PC-3 (cell line): ENCODE results near the gene CCDC196. TPM values are rescaled to one million over a fixed set of nuclear protein-coding genes. Genes with fewer than 3 reads are reported as not detected.
A peak's percentile ranks its signal among the peaks of the same experiment; 100 is the strongest.

ENCODE experiments used
- ATAC-seq: fragments of 200-7000 bp; cut with Tn5 transposase; 2 replicates; pipeline ENCODE4 v1.9.1; 2020; ENCODE audit warnings: mild to moderate bottlenecking, moderate library complexity
- BruUV-seq: library from RNA; stranded (reverse); fragments of 400-500 nt; replicated peaks from 2 replicates; lab custom pipeline; 2021; lab: Mats Ljungman, UMichigan
- CTCF ChIA-PET: fragments of 300-600 bp; sonication (Branson Sonifier 250); formaldehyde crosslinking; loops from one replicate; lab custom pipeline; 2022; ENCODE audit warnings: antibody characterized with exemption; lab: Charles Lee
- POLR2A ChIA-PET: fragments of 300-600 bp; sonication (Branson Sonifier 250); formaldehyde crosslinking; loops from one replicate; lab custom pipeline; 2022; ENCODE audit warnings: antibody characterized with exemption; ENCODE audit not compliant: unreplicated experiment; lab: Charles Lee
- DNase-seq: peaks from one replicate; pipeline ENCODE4 v3.0.0-alpha.2; 2015
- H2AFZ ChIP-seq: fragments of 300-600 bp; sonication (generic); 2 replicates; pipeline ENCODE4 v1.6.0; 2016; ENCODE audit warnings: antibody characterized with exemption, low read length
- H3F3A ChIP-seq: fragments of 300-600 bp; sonication (generic); one replicate; pipeline ENCODE4 v1.6.0; 2017; ENCODE audit warnings: antibody characterized with exemption, low read length, control low read depth, mild to moderate bottlenecking; ENCODE audit not compliant: unreplicated experiment
- H3K27ac ChIP-seq: fragments of 300-600 bp; sonication (generic); 2 replicates; pipeline ENCODE4 v1.5.1; 2016; ENCODE audit warnings: mild to moderate bottlenecking, low read length
- H3K27me3 ChIP-seq: fragments of 300-600 bp; sonication (generic); 2 replicates; pipeline ENCODE4 v1.6.1; 2016; ENCODE audit warnings: low read length, mixed read lengths
- H3K36me3 ChIP-seq: fragments of 300-600 bp; sonication (generic); 2 replicates; pipeline ENCODE4 v1.6.1; 2016; ENCODE audit warnings: low read depth, mixed run types, low read length, mixed read lengths
- H3K4me1 ChIP-seq: fragments of 300-600 bp; sonication (generic); 2 replicates; pipeline ENCODE4 v1.5.1; 2016; ENCODE audit warnings: low read length; ENCODE audit not compliant: insufficient read depth
- H3K4me2 ChIP-seq: fragments of 300-600 bp; sonication (generic); 2 replicates; pipeline ENCODE4 v1.6.0; 2016; ENCODE audit warnings: low read length
- H3K4me3 ChIP-seq: fragments of 300-600 bp; sonication (generic); 2 replicates; pipeline ENCODE4 v1.5.1; 2016; ENCODE audit warnings: mild to moderate bottlenecking, low read length, mixed read lengths
- H3K79me2 ChIP-seq: fragments of 300-600 bp; sonication (generic); 2 replicates; pipeline ENCODE4 v1.6.1; 2017; ENCODE audit warnings: low read length, mixed read lengths
- H3K9ac ChIP-seq: fragments of 300-600 bp; sonication (generic); 2 replicates; pipeline ENCODE4 v1.6.0; 2016; ENCODE audit warnings: mild to moderate bottlenecking, low read length
- H3K9me2 ChIP-seq: fragments of 300-600 bp; sonication (generic); replicated peaks from 2 replicates; pipeline ENCODE4 v1.6.1; 2016; ENCODE audit warnings: mixed run types, low read length, mixed read lengths
- H3K9me3 ChIP-seq: fragments of 300-600 bp; sonication (generic); 2 replicates; pipeline ENCODE4 v1.6.1; 2016; ENCODE audit warnings: low read length, mixed read lengths
- H4K20me1 ChIP-seq: fragments of 300-600 bp; sonication (generic); 2 replicates; pipeline ENCODE4 v1.6.1; 2016; ENCODE audit warnings: low read length, mixed read lengths
- EZH2 ChIP-seq: fragments of 300-600 bp; sonication (generic); IDR thresholded peaks from one replicate; pipeline ENCODE4 v1.6.1; 2017; ENCODE audit warnings: antibody characterized with exemption, mild to moderate bottlenecking, low read length; ENCODE audit not compliant: unreplicated experiment
- EZH2phosphoT487 ChIP-seq: fragments of 300-600 bp; sonication (generic); IDR thresholded peaks from 2 replicates; pipeline ENCODE4 v1.6.1; 2018; ENCODE audit warnings: mild to moderate bottlenecking, antibody characterized with exemption, low read length, borderline replicate concordance
- intact Hi-C: fragments of 100-400 bp; cut with micrococcal nuclease; formaldehyde crosslinking; loops from 2 replicates; pipeline ENCODE4 v1.9.0; 2023
- total RNA-seq: library from RNA; depleted of rRNA; stranded (reverse); fragments of >200 nt; gene quantifications from 2 replicates; pipeline ENCODE4 v1.2.3, GENCODE V29; 2014
- TF ChIP-seq, protein P1 (sequence below): fragments of 300-600 bp; sonication (generic); conservative IDR thresholded peaks from 2 replicates; pipeline ENCODE4 v1.5.1; 2017; ENCODE audit warnings: antibody characterized with exemption, low read depth, mild to moderate bottlenecking, low read length

Gene CCDC196
- total RNA-seq, 1 experiment from 2014 or later, result not detected

DNA sequence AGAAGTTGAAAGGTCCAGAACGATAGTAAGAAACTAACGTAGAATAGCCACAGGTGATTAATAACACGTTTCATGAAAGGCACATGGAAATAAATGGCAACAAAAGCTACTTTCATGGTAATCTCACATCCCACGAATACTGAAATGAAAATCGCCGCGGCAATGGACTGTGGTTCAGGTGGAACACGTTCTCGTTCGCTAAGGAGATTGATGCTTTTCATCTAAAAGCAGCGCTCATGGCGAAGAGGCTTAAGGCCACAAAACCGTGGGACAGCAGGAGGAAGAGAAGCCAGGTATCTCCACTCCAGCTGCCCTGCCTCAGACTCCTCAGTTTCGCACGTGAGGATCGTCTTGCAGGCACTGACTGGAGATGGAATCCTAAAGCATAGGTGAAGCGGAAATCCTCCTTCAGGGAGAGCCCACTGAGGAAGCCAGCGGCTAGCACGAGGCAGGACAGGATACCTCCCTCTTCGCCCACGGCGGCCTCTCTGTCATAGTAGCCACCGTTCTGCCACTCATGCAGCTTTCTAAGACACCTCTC is 21.1 kb downstream of the CCDC196 start:
- Histone ChIP-seq H3K9me2 (no peaks in the 10 kb centered on the region), H3K27me3 (no peaks in the 10 kb centered on the region), H3K9me3 (no peaks in the 10 kb centered on the region), H4K20me1 (peaks cover 34% of the 10 kb centered on the region), H3K4me2 (peak overlapping the region; percentile 91), H3K4me1 (peaks cover 22% of the 10 kb centered on the region), H3K9ac (peak overlapping the region; percentile 82), H3K27ac (peak overlapping the region; percentile 78), H3K4me3 (peak overlapping the region; percentile 95), H3K79me2 (peaks cover 49% of the 10 kb centered on the region), H2AFZ (peak overlapping the region; percentile 84), H3F3A (no peaks in the 10 kb centered on the region), H3K36me3 (no peaks in the 10 kb centered on the region)
- intact Hi-C loops, result loop anchor here (5.0 kb wide), 1 partner anchor 95 kb away; no protein-coding TSS in a partner anchor
- TSS peak; percentile 78 for BruUV-seq
- ATAC-seq (peak; percentile 44), DNase-seq (peak; percentile 55)
- POLR2A ChIA-PET, result interaction anchor here (0.5 kb wide), 1 partner anchor 50 kb away, joined by 3 read pairs; no protein-coding TSS in a partner anchor
- CTCF ChIA-PET, result interaction anchor here (0.5 to 1.4 kb wide), 7 partner anchors 42 to 902 kb away, joined by 3 to 15 read pairs (median 4); no protein-coding TSS in a partner anchor
- TF ChIP-seq, protein P1, sequence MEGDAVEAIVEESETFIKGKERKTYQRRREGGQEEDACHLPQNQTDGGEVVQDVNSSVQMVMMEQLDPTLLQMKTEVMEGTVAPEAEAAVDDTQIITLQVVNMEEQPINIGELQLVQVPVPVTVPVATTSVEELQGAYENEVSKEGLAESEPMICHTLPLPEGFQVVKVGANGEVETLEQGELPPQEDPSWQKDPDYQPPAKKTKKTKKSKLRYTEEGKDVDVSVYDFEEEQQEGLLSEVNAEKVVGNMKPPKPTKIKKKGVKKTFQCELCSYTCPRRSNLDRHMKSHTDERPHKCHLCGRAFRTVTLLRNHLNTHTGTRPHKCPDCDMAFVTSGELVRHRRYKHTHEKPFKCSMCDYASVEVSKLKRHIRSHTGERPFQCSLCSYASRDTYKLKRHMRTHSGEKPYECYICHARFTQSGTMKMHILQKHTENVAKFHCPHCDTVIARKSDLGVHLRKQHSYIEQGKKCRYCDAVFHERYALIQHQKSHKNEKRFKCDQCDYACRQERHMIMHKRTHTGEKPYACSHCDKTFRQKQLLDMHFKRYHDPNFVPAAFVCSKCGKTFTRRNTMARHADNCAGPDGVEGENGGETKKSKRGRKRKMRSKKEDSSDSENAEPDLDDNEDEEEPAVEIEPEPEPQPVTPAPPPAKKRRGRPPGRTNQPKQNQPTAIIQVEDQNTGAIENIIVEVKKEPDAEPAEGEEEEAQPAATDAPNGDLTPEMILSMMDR, result no peak
- TF ChIP-seq EZH2phosphoT487, result no peak
- TF ChIP-seq EZH2, result no peak

DNA sequence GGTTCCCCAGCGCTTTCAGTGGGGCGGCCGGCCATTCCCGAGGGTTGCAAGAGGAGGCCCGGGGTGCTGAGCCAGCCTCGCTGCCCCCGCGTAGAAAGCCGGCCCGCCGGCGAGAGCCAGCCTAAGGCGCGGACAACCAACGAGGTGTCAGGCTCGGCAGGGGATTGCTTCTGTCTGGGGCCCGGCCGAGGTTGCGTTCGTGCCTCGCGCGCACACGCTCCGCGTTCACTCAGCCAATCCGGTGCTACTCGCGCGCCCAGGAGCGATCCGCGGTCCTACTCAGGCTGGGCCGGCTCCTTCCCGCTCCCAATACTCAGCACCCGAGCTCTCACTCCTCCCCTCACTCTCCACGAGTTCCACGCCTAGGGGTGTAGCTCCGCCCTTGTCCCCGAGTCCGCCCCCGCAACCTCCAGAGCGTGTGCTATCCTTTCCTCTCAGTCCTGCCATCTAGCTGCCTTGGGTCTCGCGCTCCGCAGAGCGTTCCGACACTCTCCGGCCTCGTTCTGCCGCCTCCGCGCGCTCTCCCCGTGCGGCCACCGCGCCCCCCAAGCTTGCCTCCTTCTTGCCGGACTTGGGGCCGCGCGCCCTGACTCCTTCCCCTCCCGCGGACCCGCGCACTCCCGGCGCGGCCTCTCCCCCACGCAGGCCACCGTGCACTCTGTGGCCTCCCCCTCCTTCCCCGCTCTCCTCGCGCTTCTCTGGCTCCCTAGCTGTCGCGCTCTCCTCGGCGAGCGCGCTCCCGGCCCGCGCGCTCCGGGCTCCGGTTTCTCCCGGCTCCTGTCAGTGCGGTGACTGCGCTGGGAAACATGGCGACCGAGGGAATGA is 21.8 kb downstream of the CCDC196 start, which contains the start of gene GPHN:
Gene GPHN, plus strand, starts transcription at position 426 of the 825 bp plus-strand sequence.
- H3K9ac ChIP-seq, result peak within 1 kb of the TSS; percentile 82
- peak within 1 kb of the TSS; percentile 95 for H3K4me3 ChIP-seq
- H3F3A ChIP-seq, result no peaks in the 10 kb centered on the region
- peak within 1 kb of the TSS; percentile 84 for H2AFZ ChIP-seq
- intact Hi-C loops, result loop anchor here (1.0 to 5.0 kb wide), 4 partner anchors 94 to 852 kb away; partner anchors contain the start of genes EIF2S1 and PALS1
- no peaks in the 10 kb centered on the region for H3K9me2 ChIP-seq
- no peaks in the 10 kb centered on the region for H3K36me3 ChIP-seq
- H3K9me3 ChIP-seq, result no peaks in the 10 kb centered on the region
- H4K20me1 ChIP-seq, result peaks cover 41% of the 10 kb centered on the region
- peak; percentile 98 for DNase-seq
- H3K4me2 ChIP-seq, result peak within 1 kb of the TSS; percentile 91
- ChIA-PET CTCF (interaction anchor here (0.5 to 1.4 kb wide), 8 partner anchors 42 to 901 kb away, joined by 3 to 15 read pairs (median 4); no protein-coding TSS in a partner anchor), POLR2A (interaction anchor here (0.5 to 0.9 kb wide), 4 partner anchors 50 to 1408 kb away, joined by 3 to 4 read pairs (median 4); partner anchors contain the start of gene MAX)
- H3K79me2 ChIP-seq, result peaks cover 55% of the 10 kb centered on the region
- H3K4me1 ChIP-seq, result peaks cover 22% of the 10 kb centered on the region
- peak within 1 kb of the TSS; percentile 78 for H3K27ac ChIP-seq
- BruUV-seq, result no TSS peak
- H3K27me3 ChIP-seq, result no peaks in the 10 kb centered on the region
- peak; percentile 95 for ATAC-seq
- TF ChIP-seq EZH2 (no peak), EZH2phosphoT487 (no peak)
- TF ChIP-seq, protein P1, result no peak; the same call in 1 of the 2 replicates
